ENCODE results near the gene KLK12.

KLK12 gene

GRCh38 chr19:51066393-51067186 is 31.8 kb upstream of the KLK12 start:
- DNase-seq (ENCODE audit: low read depth in 1 of 2, low spot score in 1 of 2) = peak in 1 of 2 experiments; percentile 70

GRCh38 chr19:51065221-51065960 is 30.6 kb upstream of the KLK12 start:
- in situ Hi-C loops (cut with HindIII; ENCODE audit: low pct_unique_long_range_greater_than_20kb, low sequenced_read_pairs) = no loop called here
- TF ChIP-seq JUND (IDR thresholded peaks at IDR 0.05; ENCODE audit: low read depth) = no peak
- DNase-seq (ENCODE audit: low read depth in 1 of 2, low spot score in 1 of 2) = no peak

More at GRCh38 chr19:51066393-51067186, 31.8 kb upstream of the KLK12 start:
- no peak for TF ChIP-seq JUND (IDR thresholded peaks at IDR 0.05; ENCODE audit: low read depth)
- in situ Hi-C loops (cut with HindIII; ENCODE audit: low pct_unique_long_range_greater_than_20kb, low sequenced_read_pairs) = no loop called here

GRCh38 chr19:51064534-51065220 is 29.9 kb upstream of the KLK12 start, which contains the start of gene KLK13:
KLK13 (minus strand) TSS chr19:51065092; CDS start chr19:51065067, 25 bp downstream.
- no peak for TF ChIP-seq JUND (IDR thresholded peaks at IDR 0.05; ENCODE audit: low read depth)

GRCh38 chr19:51063664-51064063 is 28.9 kb upstream of the KLK12 start:
- no peak for DNase-seq (ENCODE audit: low read depth in 1 of 2, low spot score in 1 of 2)
- in situ Hi-C loops (cut with HindIII; ENCODE audit: low pct_unique_long_range_greater_than_20kb, low sequenced_read_pairs) = no loop called here
- TF ChIP-seq JUND (IDR thresholded peaks at IDR 0.05; ENCODE audit: low read depth) = no peak

More at GRCh38 chr19:51064534-51065220, 29.9 kb upstream of the KLK12 start, which contains the start of gene KLK13:
- peak in 1 of 2 experiments; percentile 36 for DNase-seq (ENCODE audit: low read depth in 1 of 2, low spot score in 1 of 2)
- in situ Hi-C loops (cut with HindIII; ENCODE audit: low pct_unique_long_range_greater_than_20kb, low sequenced_read_pairs) = no loop called here

GRCh38 chr19:51060973-51061372 is 26.2 kb upstream of the KLK12 start:
- in situ Hi-C loops (cut with HindIII; ENCODE audit: low pct_unique_long_range_greater_than_20kb, low sequenced_read_pairs) = no loop called here
- TF ChIP-seq JUND (IDR thresholded peaks at IDR 0.05; ENCODE audit: low read depth) = no peak
- DNase-seq (ENCODE audit: low read depth in 1 of 2, low spot score in 1 of 2) = no peak

- no peak for TF ChIP-seq JUND (IDR thresholded peaks at IDR 0.05; ENCODE audit: low read depth)
- in situ Hi-C loops (cut with HindIII; ENCODE audit: low pct_unique_long_range_greater_than_20kb, low sequenced_read_pairs) = no loop called here
- no peak for DNase-seq (ENCODE audit: low read depth in 1 of 2, low spot score in 1 of 2)
Observed at GRCh38 chr19:51060336-51060735, 25.5 kb upstream of the KLK12 start.

GRCh38 chr19:51059715-51060114 is 24.9 kb upstream of the KLK12 start:
- in situ Hi-C loops (cut with HindIII; ENCODE audit: low pct_unique_long_range_greater_than_20kb, low sequenced_read_pairs) = no loop called here
- TF ChIP-seq JUND (IDR thresholded peaks at IDR 0.05; ENCODE audit: low read depth) = no peak
- no peak for DNase-seq (ENCODE audit: low read depth in 1 of 2, low spot score in 1 of 2)

- DNase-seq (ENCODE audit: low read depth in 1 of 2, low spot score in 1 of 2) = no peak
- TF ChIP-seq JUND (IDR thresholded peaks at IDR 0.05; ENCODE audit: low read depth) = no peak
- in situ Hi-C loops (cut with HindIII; ENCODE audit: low pct_unique_long_range_greater_than_20kb, low sequenced_read_pairs) = no loop called here
Observed at GRCh38 chr19:51055866-51056265, 21.1 kb upstream of the KLK12 start.

GRCh38 chr19:51047031-51047335 is 12.2 kb upstream of the KLK12 start:
- TF ChIP-seq JUND (IDR thresholded peaks at IDR 0.05; ENCODE audit: low read depth) = no peak
- no peak for DNase-seq (ENCODE audit: low read depth in 1 of 2, low spot score in 1 of 2)
- in situ Hi-C loops (cut with HindIII; ENCODE audit: low pct_unique_long_range_greater_than_20kb, low sequenced_read_pairs) = no loop called here

GRCh38 chr19:51044327-51044726 is 9.5 kb upstream of the KLK12 start:
- in situ Hi-C loops (cut with HindIII; ENCODE audit: low pct_unique_long_range_greater_than_20kb, low sequenced_read_pairs) = no loop called here
- peak in 1 of 2 experiments; percentile 89 for DNase-seq (ENCODE audit: low read depth in 1 of 2, low spot score in 1 of 2)
- peak; percentile 38; the same call in 1 of the 2 replicates for TF ChIP-seq JUND (IDR thresholded peaks at IDR 0.05; ENCODE audit: low read depth)

- no peak for TF ChIP-seq JUND (IDR thresholded peaks at IDR 0.05; ENCODE audit: low read depth)
- in situ Hi-C loops (cut with HindIII; ENCODE audit: low pct_unique_long_range_greater_than_20kb, low sequenced_read_pairs) = no loop called here
- peak in 1 of 2 experiments; percentile 38 for DNase-seq (ENCODE audit: low read depth in 1 of 2, low spot score in 1 of 2)
Observed at GRCh38 chr19:51043497-51043896, 8.7 kb upstream of the KLK12 start.

- in situ Hi-C loops (cut with HindIII; ENCODE audit: low pct_unique_long_range_greater_than_20kb, low sequenced_read_pairs) = no loop called here
- TF ChIP-seq JUND (IDR thresholded peaks at IDR 0.05; ENCODE audit: low read depth) = no peak
- DNase-seq (ENCODE audit: low read depth in 1 of 2, low spot score in 1 of 2) = no peak
Observed at GRCh38 chr19:51040151-51040550, 5.3 kb upstream of the KLK12 start.
